NT2/D1 (cell line): ENCODE measurements around the gene ABCG8.
"Not testable (repeated sequence)": the region's sequence is repeated elsewhere in the genome, so short reads cannot be mapped to it uniquely, and the experiment has no call there.

Experiments
- DNase-seq: peaks from one replicate; pipeline ENCODE4 v3.0.0-alpha.2; 2011; ENCODE audit warnings: low read depth, low spot score
- H3K27me3 ChIP-seq: 2 replicates; pipeline ENCODE4 v1.6.0; 2011; ENCODE audit warnings: mild to moderate bottlenecking; ENCODE audit not compliant: insufficient read length, insufficient read depth
- H3K36me3 ChIP-seq: 2 replicates; pipeline ENCODE4 v1.6.1; 2011; ENCODE audit warnings: mild to moderate bottlenecking, low read length, mixed read lengths; ENCODE audit not compliant: insufficient read depth, insufficient read length
- H3K4me1 ChIP-seq: 2 replicates; pipeline ENCODE4 v1.5.1; 2011; ENCODE audit not compliant: insufficient read depth, insufficient read length
- H3K4me3 ChIP-seq: 2 replicates; pipeline ENCODE4 v1.5.1; 2011; ENCODE audit warnings: low read depth; ENCODE audit not compliant: insufficient read length
- H3K9ac ChIP-seq: 2 replicates; pipeline ENCODE4 v1.6.0; 2011; ENCODE audit warnings: low read depth; ENCODE audit not compliant: insufficient read length
- H3K9me3 ChIP-seq: 2 replicates; pipeline ENCODE4 v1.5.1; 2011; ENCODE audit warnings: mild to moderate bottlenecking, low read length; ENCODE audit not compliant: insufficient read depth
- SUZ12 ChIP-seq: IDR thresholded peaks from 2 replicates; pipeline ENCODE4 v1.6.1; 2011; ENCODE audit not compliant: insufficient read length, insufficient read depth; ENCODE audit errors: extremely low read depth
- YY1 ChIP-seq: IDR thresholded peaks from 2 replicates; pipeline ENCODE4 v1.6.1; 2011; ENCODE audit not compliant: insufficient read length, insufficient read depth
- ZNF274 ChIP-seq: IDR thresholded peaks from 2 replicates; pipeline ENCODE4 v1.6.1; 2011; ENCODE audit warnings: mild to moderate bottlenecking, low read depth, low read length

Gene ABCG8

DNA sequence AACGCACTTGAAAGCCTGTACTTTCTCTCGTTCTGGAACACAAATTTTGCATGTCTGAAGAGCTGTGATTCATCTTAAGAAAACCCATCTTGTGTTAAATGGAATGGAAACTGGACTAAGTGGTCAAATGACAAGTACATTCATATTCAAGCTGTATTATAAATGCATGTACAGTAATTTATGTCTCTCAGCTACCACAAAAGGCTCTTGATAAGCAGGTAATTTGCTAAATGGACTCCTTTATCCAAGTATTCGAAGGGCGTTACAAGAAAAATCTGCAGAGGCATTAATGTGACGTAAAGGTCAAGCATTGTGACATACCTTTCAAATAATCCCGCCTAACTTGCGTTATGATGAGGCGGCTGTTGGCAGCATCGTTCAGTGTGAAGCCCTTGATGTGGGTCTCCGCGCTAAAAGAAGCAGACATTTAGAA is 66.6 kb downstream of the ABCG8 start:
- Histone ChIP-seq H3K9ac (no peak overlapping the region), H3K9me3 (no peaks in the 10 kb centered on the region), H3K36me3 (peaks cover 49% of the 10 kb centered on the region)

DNA sequence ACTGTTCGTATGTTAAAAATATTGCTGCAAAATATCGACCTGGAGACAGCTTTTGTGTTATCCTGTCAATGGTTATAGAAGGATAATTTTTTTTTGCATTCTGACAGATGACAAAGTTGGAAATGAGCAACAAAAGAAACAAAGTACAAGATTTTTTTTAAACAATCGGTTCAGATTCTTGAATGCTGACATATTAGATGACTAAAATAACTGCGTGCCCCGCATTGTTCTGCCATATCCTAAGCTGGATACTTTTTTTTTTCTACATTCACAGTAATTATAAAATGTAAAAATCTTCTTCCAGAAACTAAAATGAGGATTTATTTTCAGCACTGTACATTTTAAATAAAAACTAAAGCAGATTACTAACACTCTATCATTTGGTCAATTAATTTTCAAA is 67.1 kb downstream of the ABCG8 start:
- no peak for DNase-seq
- H3K9me3 ChIP-seq = no peaks in the 10 kb centered on the region
- peaks cover 2% of the 10 kb centered on the region for H3K4me1 ChIP-seq
- no peak overlapping the region for H3K9ac ChIP-seq
- H3K4me3 ChIP-seq = no peak overlapping the region
- TF ChIP-seq ZNF274 (no peak), YY1 (no peak), SUZ12 (no peak)
- no peaks in the 10 kb centered on the region for H3K27me3 ChIP-seq
- peaks cover 50% of the 10 kb centered on the region for H3K36me3 ChIP-seq

More for the DNA sequence above, 66.6 kb downstream of the ABCG8 start:
- peaks cover 2% of the 10 kb centered on the region for H3K4me1 ChIP-seq
- TF ChIP-seq YY1 (no peak), ZNF274 (no peak), SUZ12 (no peak)
- DNase-seq = no peak
- no peaks in the 10 kb centered on the region for H3K27me3 ChIP-seq
- no peak overlapping the region for H3K4me3 ChIP-seq

DNA sequence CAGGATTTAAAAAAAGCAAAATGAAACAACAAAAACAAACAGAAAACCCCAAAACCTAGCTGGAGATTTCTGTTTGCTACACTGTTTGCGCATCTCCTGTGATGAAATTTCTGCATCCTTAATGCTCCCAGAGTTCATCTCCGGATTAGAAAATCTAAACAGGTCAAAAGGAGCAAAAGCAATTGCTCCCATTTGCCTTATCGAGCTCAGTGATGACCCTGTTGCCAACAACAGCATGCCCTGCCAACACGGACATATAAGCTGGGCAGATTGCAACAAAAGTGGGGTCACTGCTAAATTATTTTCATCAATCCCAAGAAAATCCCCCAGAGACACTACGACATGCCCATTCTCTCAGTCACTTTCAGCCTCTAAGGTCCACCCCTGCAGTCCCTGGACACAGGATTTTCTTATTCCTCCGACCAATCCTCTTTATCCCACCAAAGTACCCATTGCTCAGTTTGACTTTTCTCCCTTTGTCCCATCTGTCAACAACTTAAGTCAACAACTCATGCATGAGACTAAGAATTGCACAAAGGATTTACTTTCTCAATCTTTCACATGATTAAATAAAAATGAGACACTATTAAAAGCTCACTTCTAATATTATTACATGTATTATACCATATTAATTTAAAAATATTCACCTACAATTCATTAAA is 67.8 kb downstream of the ABCG8 start:
- Histone ChIP-seq H3K27me3 (no peaks in the 10 kb centered on the region), H3K36me3 (peaks cover 48% of the 10 kb centered on the region), H3K9ac (no peak overlapping the region), H3K9me3 (no peaks in the 10 kb centered on the region), H3K4me1 (peaks cover 2% of the 10 kb centered on the region), H3K4me3 (no peak overlapping the region)
- no peak for TF ChIP-seq YY1
- TF ChIP-seq ZNF274 = no peak
- TF ChIP-seq SUZ12 = no peak
- DNase-seq = no peak

DNA sequence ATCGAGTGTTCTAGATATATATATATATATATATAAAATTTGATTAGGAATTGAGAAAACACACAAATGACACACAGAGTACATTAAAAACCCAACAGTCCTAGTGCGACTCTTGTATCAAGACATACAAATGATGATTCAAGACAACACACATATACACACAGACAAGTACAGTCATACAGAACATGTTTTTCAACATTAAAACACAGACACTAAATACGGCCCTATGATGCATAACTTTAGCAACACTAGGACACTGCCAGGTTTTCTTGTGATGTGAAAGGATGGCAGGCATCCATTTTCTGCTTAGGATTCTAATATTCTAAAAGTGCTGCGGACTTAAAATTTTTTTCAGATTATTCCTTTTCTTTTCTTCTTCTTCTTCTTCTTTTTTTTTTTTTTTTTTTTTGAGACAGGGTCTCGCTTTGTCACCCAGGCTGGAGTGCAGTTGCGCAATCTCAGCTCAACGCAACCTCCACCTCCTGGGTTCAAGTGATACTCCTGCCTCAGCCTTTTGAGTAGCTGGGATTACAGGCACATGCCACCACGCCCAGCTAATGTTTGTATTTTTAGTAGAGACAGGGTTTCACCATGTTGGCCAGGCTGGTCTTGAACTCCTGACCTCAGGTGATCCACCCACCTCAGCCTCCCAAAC is 72.5 kb downstream of the ABCG8 start:
- H3K27me3 ChIP-seq, H3K9ac ChIP-seq, H3K9me3 ChIP-seq, H3K4me1 ChIP-seq, H3K4me3 ChIP-seq, DNase-seq: not testable (repeated sequence)
- H3K36me3 ChIP-seq = peaks cover 67% of the 10 kb centered on the region

DNA sequence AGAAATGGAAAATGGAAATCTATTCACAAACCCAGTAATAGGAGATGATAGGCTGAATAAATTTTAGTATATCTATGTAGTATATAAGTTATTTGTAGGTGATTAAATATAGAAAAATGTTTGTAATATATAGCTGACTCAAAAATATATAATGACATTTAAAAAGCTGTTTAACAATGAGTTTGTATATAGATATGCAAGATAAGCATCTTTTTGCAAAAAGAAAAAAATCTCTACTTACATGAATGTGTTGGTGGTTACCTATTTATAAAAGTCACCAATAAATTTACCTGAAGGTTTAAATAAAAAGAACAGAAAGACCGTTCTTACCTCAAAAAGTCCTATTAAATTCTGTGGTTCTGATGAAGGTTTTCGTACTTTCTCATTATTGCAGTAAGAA is 85.7 kb downstream of the ABCG8 start:
- Histone ChIP-seq H3K9ac (no peak overlapping the region), H3K4me1 (no peaks in the 10 kb centered on the region), H3K27me3 (no peaks in the 10 kb centered on the region), H3K36me3 (peaks cover 56% of the 10 kb centered on the region), H3K4me3 (no peak overlapping the region), H3K9me3 (no peaks in the 10 kb centered on the region)
- no peak for DNase-seq
- TF ChIP-seq ZNF274 = no peak
- TF ChIP-seq YY1 = no peak
- no peak for TF ChIP-seq SUZ12

DNA sequence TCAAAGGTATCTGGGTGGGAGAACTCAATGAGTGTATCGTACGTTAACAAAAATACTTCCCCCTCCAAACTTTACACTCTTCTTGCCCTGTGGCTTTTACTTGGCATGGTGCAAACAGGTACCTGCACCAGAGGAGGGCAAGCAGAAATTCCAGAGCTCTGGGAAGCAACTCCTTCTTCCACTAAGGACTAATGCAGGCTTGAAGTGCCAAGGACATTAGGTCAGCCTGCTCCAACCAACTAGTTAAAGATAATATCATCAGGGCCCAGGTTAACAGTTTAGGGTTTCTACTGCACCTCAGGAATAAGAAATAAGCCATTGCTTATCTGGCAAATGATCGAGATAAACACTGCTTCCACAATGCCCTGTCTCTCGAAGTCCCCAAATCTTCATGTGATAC is 86.7 kb downstream of the ABCG8 start:
- H3K27me3 ChIP-seq = no peaks in the 10 kb centered on the region
- peaks cover 59% of the 10 kb centered on the region for H3K36me3 ChIP-seq
- no peak for DNase-seq
- TF ChIP-seq YY1 (no peak), ZNF274 (no peak), SUZ12 (no peak)
- no peak overlapping the region for H3K9ac ChIP-seq
- H3K9me3 ChIP-seq = no peaks in the 10 kb centered on the region
- no peak overlapping the region for H3K4me3 ChIP-seq
- H3K4me1 ChIP-seq = no peaks in the 10 kb centered on the region

DNA sequence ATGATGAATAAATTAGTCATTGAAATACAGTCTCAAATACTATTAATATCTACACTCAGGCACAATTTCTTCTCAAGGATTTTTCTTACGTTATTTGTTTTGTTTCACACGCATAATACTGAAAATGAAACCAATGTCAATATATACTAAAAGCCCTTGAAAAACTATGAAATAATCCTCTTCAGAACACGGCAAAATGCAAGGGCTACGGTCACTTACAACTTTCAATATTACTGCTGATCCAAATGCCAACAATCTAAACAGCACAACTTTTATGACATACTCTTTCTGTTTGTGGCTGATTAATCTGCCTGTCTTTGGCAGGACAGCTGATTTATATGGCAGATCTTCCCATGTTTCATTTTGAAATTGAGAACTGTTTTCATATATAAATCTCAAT is 88.7 kb downstream of the ABCG8 start:
- H3K4me1 ChIP-seq = no peaks in the 10 kb centered on the region
- peaks cover 65% of the 10 kb centered on the region for H3K36me3 ChIP-seq
- H3K9ac ChIP-seq = no peak overlapping the region
- H3K9me3 ChIP-seq = no peaks in the 10 kb centered on the region
- DNase-seq = no peak
- H3K4me3 ChIP-seq = no peak overlapping the region
- no peaks in the 10 kb centered on the region for H3K27me3 ChIP-seq
- no peak for TF ChIP-seq ZNF274
- TF ChIP-seq YY1 = no peak
- TF ChIP-seq SUZ12 = no peak

DNA sequence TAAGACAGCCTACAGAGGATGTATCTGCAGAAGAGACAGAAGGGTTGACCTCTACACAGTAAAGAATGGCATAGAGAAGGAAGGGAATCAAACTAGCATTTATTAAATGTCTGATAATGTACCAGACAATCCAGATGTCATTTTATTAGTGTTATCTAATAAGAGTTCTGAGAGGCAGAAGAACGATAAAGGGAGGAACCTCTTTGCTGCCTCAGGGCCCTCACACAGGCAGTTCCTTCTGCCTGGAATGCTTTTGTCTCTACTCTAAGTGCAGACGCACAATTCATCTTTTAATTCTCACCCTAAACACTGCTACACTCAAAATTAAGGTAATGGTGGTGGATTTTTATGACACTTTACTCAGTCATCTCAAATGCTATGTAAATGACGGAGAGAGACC is 92.5 kb downstream of the ABCG8 start:
- no peaks in the 10 kb centered on the region for H3K4me1 ChIP-seq
- TF ChIP-seq SUZ12 (no peak), ZNF274 (no peak), YY1 (no peak)
- H3K36me3 ChIP-seq = peaks cover 53% of the 10 kb centered on the region
- no peaks in the 10 kb centered on the region for H3K9me3 ChIP-seq
- H3K9ac ChIP-seq = no peak overlapping the region
- no peaks in the 10 kb centered on the region for H3K27me3 ChIP-seq
- no peak overlapping the region for H3K4me3 ChIP-seq
- no peak for DNase-seq
